Sigmoid colon (tissue), 7 donors: Measurements from ENCODE around the gene MX2. TPM values are rescaled to one million over a fixed set of nuclear protein-coding genes. Genes with fewer than 3 reads are reported as not detected.
"Not testable (repeated sequence)": the region's sequence is repeated elsewhere in the genome, so short reads cannot be mapped to it uniquely, and the experiment has no call there.

Source experiments
- DNase-seq: peaks from one replicate; pipeline ENCODE4 v3.0.0-alpha.2; 2019
- H3K27ac ChIP-seq, 4 donors: fragments of 200-600 bp; sonication (generic); one replicate each; pipeline ENCODE4 v1.5.1; 2016 to 2019; ENCODE audit warnings: mild to moderate bottlenecking in 1 of 4
- H3K27me3 ChIP-seq, 3 donors: fragments of 200-600 bp; sonication (generic); one replicate each; pipeline ENCODE4 v1.5.1; 2019; ENCODE audit warnings: mild to moderate bottlenecking in 1 of 3
- H3K36me3 ChIP-seq, 4 donors: fragments of 200-600 bp; sonication (generic); one replicate each; pipeline ENCODE4 v1.5.1; 2016 to 2019
- H3K4me1 ChIP-seq, 4 donors: fragments of 200-600 bp; sonication (generic); one replicate each; pipeline ENCODE4 v1.5.1; 2017 to 2019
- H3K4me3 ChIP-seq, 4 donors: fragments of 200-600 bp; sonication (generic); one replicate each; pipeline ENCODE4 v1.5.1; 2017 to 2019; ENCODE audit warnings: mild to moderate bottlenecking in 2 of 4, moderate library complexity in 1 of 4
- H3K9me3 ChIP-seq, 4 donors: fragments of 200-600 bp in 3 of 4; sonication (generic) in 3 of 4; one replicate each; pipeline versions ENCODE4 v1.5.1 to v1.6.1; 2013 to 2019
- EP300 ChIP-seq, 4 donors: sonication (generic); formaldehyde crosslinking; IDR thresholded peaks; one replicate each; pipeline ENCODE4 v1.6.1; 2017; ENCODE audit warnings: antibody characterized with exemption in 4 of 4
- POLR2A ChIP-seq, 2 donors: fragments of 450-650 bp; IDR thresholded peaks; one replicate each; pipeline ENCODE4 v1.6.1; 2016; ENCODE audit warnings: antibody characterized with exemption in 2 of 2, mild to moderate bottlenecking in 2 of 2, moderate library complexity in 2 of 2
- POLR2AphosphoS5 ChIP-seq, 4 donors: sonication (generic); formaldehyde crosslinking; IDR thresholded peaks; one replicate each; pipeline ENCODE4 v1.6.1; 2017; ENCODE audit warnings: antibody characterized with exemption in 4 of 4
- WGBS, 2 donors: extraction: QIAGEN DNeasy Blood & Tissue Kit; methylation state at CpG; one replicate each; pipeline ENCODE4 v1.1.7; 2013; 5-methylcytosine and 5-hydroxymethylcytosine counted together
- intact Hi-C: fragments of 100-400 bp; cut with DNase I; formaldehyde crosslinking; loops from one replicate; pipeline ENCODE4 v1.15.1; 2023
- polyA plus RNA-seq, 3 donors: library from polyadenylated mRNA; stranded (reverse); fragments of 200-250 nt; gene quantifications; one replicate each; pipeline ENCODE4 v1.2.3, GENCODE V29; 2013
- total RNA-seq, 4 donors: library from RNA; depleted of rRNA; stranded (reverse); fragments of >200 nt; gene quantifications; one replicate each; pipeline ENCODE4 v1.1.0, GENCODE V29; 2016
- TF ChIP-seq, protein P1 (sequence below), 4 experiments: fragments of 450-650 bp in 3 of 4; fragments of 200-600 bp in 1 of 4; IDR thresholded peaks; one replicate each; pipeline ENCODE4 v1.5.1; 2016 to 2019; ENCODE audit warnings: antibody characterized with exemption in 4 of 4, mild to moderate bottlenecking in 3 of 4, moderate library complexity in 2 of 4
- donor health status: healthy with polysubstance abuse.
- donor health status: Bipolar disorder and iron deficiency.
- donor health status: healthy.

MX2 gene
- total and polyA plus RNA-seq, 7 donors = 2.5 to 23.9 (median 6.2) TPM

GRCh38 chr21:41407541-41408460, 46.0 kb downstream of the MX2 start:
- H3K4me3 ChIP-seq = no peak overlapping the region
- H3K36me3 ChIP-seq = peaks cover 0 to 17% (median 0%) of the 10 kb centered on the region in 4 donors
- H3K4me1 ChIP-seq = no peaks in the 10 kb centered on the region
- no peak for DNase-seq
- intact Hi-C loops = no loop called here
- H3K27ac ChIP-seq = no peak overlapping the region
- H3K9me3 ChIP-seq = no peaks in the 10 kb centered on the region
- TF ChIP-seq EP300 (IDR thresholded peaks at IDR 0.05) (no peak), POLR2AphosphoS5 (IDR thresholded peaks at IDR 0.05) (no peak), POLR2A (IDR thresholded peaks at IDR 0.05) (no peak)
- TF ChIP-seq, protein P1, sequence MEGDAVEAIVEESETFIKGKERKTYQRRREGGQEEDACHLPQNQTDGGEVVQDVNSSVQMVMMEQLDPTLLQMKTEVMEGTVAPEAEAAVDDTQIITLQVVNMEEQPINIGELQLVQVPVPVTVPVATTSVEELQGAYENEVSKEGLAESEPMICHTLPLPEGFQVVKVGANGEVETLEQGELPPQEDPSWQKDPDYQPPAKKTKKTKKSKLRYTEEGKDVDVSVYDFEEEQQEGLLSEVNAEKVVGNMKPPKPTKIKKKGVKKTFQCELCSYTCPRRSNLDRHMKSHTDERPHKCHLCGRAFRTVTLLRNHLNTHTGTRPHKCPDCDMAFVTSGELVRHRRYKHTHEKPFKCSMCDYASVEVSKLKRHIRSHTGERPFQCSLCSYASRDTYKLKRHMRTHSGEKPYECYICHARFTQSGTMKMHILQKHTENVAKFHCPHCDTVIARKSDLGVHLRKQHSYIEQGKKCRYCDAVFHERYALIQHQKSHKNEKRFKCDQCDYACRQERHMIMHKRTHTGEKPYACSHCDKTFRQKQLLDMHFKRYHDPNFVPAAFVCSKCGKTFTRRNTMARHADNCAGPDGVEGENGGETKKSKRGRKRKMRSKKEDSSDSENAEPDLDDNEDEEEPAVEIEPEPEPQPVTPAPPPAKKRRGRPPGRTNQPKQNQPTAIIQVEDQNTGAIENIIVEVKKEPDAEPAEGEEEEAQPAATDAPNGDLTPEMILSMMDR (IDR thresholded peaks at IDR 0.05) = no peak
- no peaks in the 10 kb centered on the region for H3K27me3 ChIP-seq
- 94 to 95% methylated on average over 24 of the region's 24 CpGs for WGBS, 2 donors

DNA sequence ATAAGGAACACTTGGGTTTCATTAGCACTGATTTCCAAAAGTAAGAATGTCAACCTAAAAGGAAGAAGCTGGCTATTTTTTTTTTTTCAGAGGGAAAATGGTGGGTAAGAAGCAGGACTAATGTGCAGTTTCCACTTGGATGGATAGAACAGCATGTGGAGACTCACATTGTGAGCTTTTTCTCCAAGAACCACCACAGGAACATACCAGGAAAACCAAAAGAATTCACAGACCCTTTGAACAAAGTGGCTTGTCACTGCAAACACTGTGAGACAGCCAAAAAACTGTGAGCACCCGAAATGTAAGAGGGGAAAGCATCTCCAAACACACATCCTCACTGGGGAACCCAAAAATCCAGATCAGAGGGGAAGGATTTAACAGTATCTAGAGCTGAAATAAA, 48.5 kb downstream of the MX2 start:
- H3K4me3 ChIP-seq = no peak overlapping the region
- 85 to 92% methylated on average over 1 of the region's 1 CpG for WGBS, 2 donors
- no peak for TF ChIP-seq POLR2A (IDR thresholded peaks at IDR 0.05)
- TF ChIP-seq EP300 (IDR thresholded peaks at IDR 0.05) = no peak
- TF ChIP-seq POLR2AphosphoS5 (IDR thresholded peaks at IDR 0.05) = no peak
- TF ChIP-seq, protein P1 (IDR thresholded peaks at IDR 0.05) = no peak
- peaks cover 0 to 17% (median 0%) of the 10 kb centered on the region in 4 donors for H3K36me3 ChIP-seq
- H3K9me3 ChIP-seq = peaks cover 0 to 2% (median 1%) of the 10 kb centered on the region in 4 donors
- DNase-seq = no peak
- H3K27me3 ChIP-seq = no peaks in the 10 kb centered on the region
- intact Hi-C loops = loop anchor here (10.0 kb wide), 1 partner anchor 46 kb away; the partner anchor contains the start of gene MX2
- H3K4me1 ChIP-seq = no peaks in the 10 kb centered on the region
- H3K27ac ChIP-seq = no peak overlapping the region

DNA sequence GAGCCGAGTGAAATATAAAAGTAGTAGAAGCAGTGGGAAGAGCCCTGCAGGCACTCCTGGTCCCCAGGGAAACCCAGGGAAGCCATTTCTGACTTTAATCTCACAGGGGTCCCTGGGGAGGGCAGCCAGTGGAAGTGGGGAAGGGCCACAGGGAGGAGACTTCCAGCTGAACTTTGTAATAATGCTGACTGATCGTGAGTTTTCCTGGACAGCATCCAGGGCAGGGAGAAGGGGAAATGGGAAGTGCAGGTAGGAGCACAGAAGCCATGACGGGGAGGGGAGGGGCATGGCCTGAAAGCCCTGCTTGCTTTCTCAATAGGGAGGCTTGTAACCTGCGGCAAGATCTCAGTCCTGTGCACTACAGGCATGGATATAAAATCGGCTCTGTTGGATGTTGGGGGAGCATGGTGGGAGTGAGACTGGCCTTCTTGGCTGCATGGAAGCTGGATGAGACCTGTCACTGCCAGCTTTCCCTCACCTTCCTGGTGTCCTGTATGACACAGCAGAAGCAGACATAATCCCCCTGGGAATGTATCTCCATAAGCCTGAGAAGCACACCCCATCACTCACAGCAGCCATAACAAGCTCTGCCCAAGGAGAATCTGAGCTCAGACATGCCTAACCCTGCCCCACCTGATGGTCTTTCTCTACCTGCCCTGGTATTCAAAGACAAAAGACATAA, 49.1 kb downstream of the MX2 start:
- TF ChIP-seq POLR2AphosphoS5 (IDR thresholded peaks at IDR 0.05) (no peak), EP300 (IDR thresholded peaks at IDR 0.05) (no peak), POLR2A (IDR thresholded peaks at IDR 0.05) (no peak)
- TF ChIP-seq, protein P1 (IDR thresholded peaks at IDR 0.05) = no peak
- peaks cover 0 to 2% (median 1%) of the 10 kb centered on the region in 4 donors for H3K9me3 ChIP-seq
- WGBS, 2 donors = 68 to 84% methylated on average over 5 of the region's 5 CpGs
- H3K27ac ChIP-seq = no peak overlapping the region
- H3K36me3 ChIP-seq = peaks cover 0 to 17% (median 0%) of the 10 kb centered on the region in 4 donors
- no peak for DNase-seq
- intact Hi-C loops = loop anchor here (10.0 kb wide), 1 partner anchor 46 kb away; the partner anchor contains the start of gene MX2
- no peak overlapping the region for H3K4me3 ChIP-seq
- H3K4me1 ChIP-seq = no peaks in the 10 kb centered on the region
- H3K27me3 ChIP-seq = no peaks in the 10 kb centered on the region

- H3K27me3 ChIP-seq = no peaks in the 10 kb centered on the region
- intact Hi-C loops = loop anchor here (10.0 kb wide), 1 partner anchor 47 kb away; the partner anchor contains the start of gene MX2
- no peak overlapping the region for H3K27ac ChIP-seq
- no peak for DNase-seq
- H3K4me3 ChIP-seq = no peak overlapping the region
- WGBS, 2 donors = 48 to 76% methylated on average over 5 of the region's 5 CpGs
- peaks cover 0 to 2% (median 1%) of the 10 kb centered on the region in 4 donors for H3K9me3 ChIP-seq
- no peaks in the 10 kb centered on the region for H3K4me1 ChIP-seq
- H3K36me3 ChIP-seq = peaks cover 0 to 17% (median 0%) of the 10 kb centered on the region in 4 donors
- TF ChIP-seq EP300 (IDR thresholded peaks at IDR 0.05) = no peak
- no peak for TF ChIP-seq POLR2AphosphoS5 (IDR thresholded peaks at IDR 0.05)
- no peak for TF ChIP-seq POLR2A (IDR thresholded peaks at IDR 0.05)
- TF ChIP-seq, protein P1 (IDR thresholded peaks at IDR 0.05) = no peak
Observed at GRCh38 chr21:41411449-41412089, 49.7 kb downstream of the MX2 start.

DNA sequence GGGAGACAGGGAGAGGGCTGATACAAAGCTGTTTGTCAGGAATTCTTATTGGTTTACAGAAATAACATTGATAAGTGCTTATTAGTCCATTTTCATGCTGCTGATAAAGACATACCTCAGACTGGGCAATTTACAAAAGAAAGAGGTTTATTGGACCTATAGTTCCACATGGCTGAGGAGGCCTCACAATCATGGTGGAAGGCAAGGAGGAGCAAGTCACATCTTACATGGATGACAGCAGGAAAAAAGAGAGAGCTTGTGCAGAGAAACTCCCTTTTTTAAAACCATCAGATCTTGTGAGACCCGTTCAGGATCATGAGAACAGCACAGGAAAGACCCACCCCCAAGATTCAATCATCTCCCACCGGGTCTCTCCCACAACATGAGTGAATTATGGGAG, 55.7 kb downstream of the MX2 start:
- H3K27me3 ChIP-seq, H3K27ac ChIP-seq, DNase-seq, H3K9me3 ChIP-seq, H3K36me3 ChIP-seq, H3K4me3 ChIP-seq: not testable (repeated sequence)
- H3K4me1 ChIP-seq = peaks cover 0 to 12% (median 8%) of the 10 kb centered on the region in 4 donors
- WGBS, 2 donors = 91 to 96% methylated on average over 2 of the region's 2 CpGs
- intact Hi-C loops = loop anchor here (10.0 kb wide), 1 partner anchor 53 kb away; the partner anchor contains the start of gene MX2
